Fibroblast of skin of left biceps (primary cell): Measurements from ENCODE around the gene TBX2.

Source experiments
- DNase-seq, 2 experiments: peaks; one replicate each; pipeline ENCODE4 v3.0.0-alpha.2; 2013; ENCODE audit warnings: low read depth in 2 of 2

Gene TBX2

GRCh38 chr17:61387511-61388305 lies 11.9 kb upstream of the TBX2 start:
- DNase-seq, result no peak

GRCh38 chr17:61388561-61389356 lies 10.9 kb upstream of the TBX2 start:
- DNase-seq, result no peak

- no peak for DNase-seq
Measured at GRCh38 chr17:61389670-61390478, 9.8 kb upstream of the TBX2 start.

GRCh38 chr17:61390479-61390791 lies 9.2 kb upstream of the TBX2 start:
- no peak for DNase-seq

GRCh38 chr17:61391595-61392291 lies 7.9 kb upstream of the TBX2 start:
- DNase-seq, result no peak

- DNase-seq, result no peak
Measured at GRCh38 chr17:61392679-61393078, 7.0 kb upstream of the TBX2 start.

GRCh38 chr17:61393550-61393903 lies 6.1 kb upstream of the TBX2 start:
- DNase-seq, result no peak

GRCh38 chr17:61393904-61394629 lies 5.6 kb upstream of the TBX2 start:
- DNase-seq, result no peak

- DNase-seq, result no peak
Measured at GRCh38 chr17:61394630-61395408, 4.8 kb upstream of the TBX2 start.

GRCh38 chr17:61395409-61395982 lies 4.1 kb upstream of the TBX2 start:
- no peak for DNase-seq

- no peak for DNase-seq
Measured at GRCh38 chr17:61395983-61396585, 3.6 kb upstream of the TBX2 start.

- DNase-seq, result no peak
Measured at GRCh38 chr17:61396586-61397085, 3.0 kb upstream of the TBX2 start.

GRCh38 chr17:61397086-61397842 lies 2.4 kb upstream of the TBX2 start:
- no peak for DNase-seq

GRCh38 chr17:61398721-61399130 lies 917 bp upstream of the TBX2 start:
- DNase-seq, result no peak

GRCh38 chr17:61400066-61400716 lies 548 bp downstream of the TBX2 start:
- no peak for DNase-seq

GRCh38 chr17:61400717-61401388 lies 1.2 kb downstream of the TBX2 start:
- no peak for DNase-seq

GRCh38 chr17:61401389-61402072 lies 1.9 kb downstream of the TBX2 start:
- DNase-seq, result no peak
